PC-3 (cell line): ENCODE data around the gene CERK.

ENCODE experiments used
- CTCF ChIP-seq: fragments of 300-600 bp; sonication (generic); conservative IDR thresholded peaks from 2 replicates; pipeline ENCODE4 v1.5.1; 2017; ENCODE audit warnings: antibody characterized with exemption, low read depth, mild to moderate bottlenecking, low read length
- EZH2 ChIP-seq: fragments of 300-600 bp; sonication (generic); IDR thresholded peaks from one replicate; pipeline ENCODE4 v1.6.1; 2017; ENCODE audit warnings: antibody characterized with exemption, mild to moderate bottlenecking, low read length; ENCODE audit not compliant: unreplicated experiment
- EZH2phosphoT487 ChIP-seq: fragments of 300-600 bp; sonication (generic); IDR thresholded peaks from 2 replicates; pipeline ENCODE4 v1.6.1; 2018; ENCODE audit warnings: mild to moderate bottlenecking, antibody characterized with exemption, low read length, borderline replicate concordance

GRCh38 chr22:46707827-46708570, 30.1 kb downstream of the CERK start:
- TF ChIP-seq EZH2phosphoT487 (no peak), CTCF (no peak), EZH2 (no peak)
